Tibial artery (tissue), 4 donors: ENCODE data around the gene THSD4.
A peak's percentile ranks its signal among the peaks of the same experiment; 100 is the strongest.

ENCODE experiments used
- DNase-seq, 2 donors: peaks; one replicate each; pipeline ENCODE4 v3.0.0-alpha.2; 2019
- H3K27ac ChIP-seq, 2 donors: fragments of 200-600 bp; sonication (generic) in 1 of 2; 1 replicate in 1 of 2; 2 replicates in 1 of 2; pipeline ENCODE4 v1.5.1; 2018 to 2019; ENCODE audit warnings: mild to moderate bottlenecking in 1 of 2
- H3K27me3 ChIP-seq, 2 donors: fragments of 200-600 bp; sonication (generic) in 1 of 2; one replicate each; pipeline versions ENCODE4 v1.5.1 to v1.6.0; 2016 to 2019
- H3K36me3 ChIP-seq, 3 donors: fragments of 200-600 bp; sonication (generic) in 2 of 3; one replicate each; pipeline ENCODE4 v1.5.1; 2016 to 2019; ENCODE audit warnings: mild to moderate bottlenecking in 2 of 3
- H3K4me1 ChIP-seq, 4 donors: fragments of 200-600 bp; sonication (generic) in 2 of 4; 1 replicate in 3 of 4; 2 replicates in 1 of 4; pipeline ENCODE4 v1.5.1; 2016 to 2019
- H3K4me3 ChIP-seq, 2 donors: fragments of 200-600 bp; sonication (generic) in 1 of 2; 1 replicate in 1 of 2; 2 replicates in 1 of 2; pipeline ENCODE4 v1.5.1; 2018 to 2019; ENCODE audit warnings: mild to moderate bottlenecking in 2 of 2
- H3K9me3 ChIP-seq, 3 donors: fragments of 200-600 bp; sonication (generic) in 1 of 3; one replicate each; pipeline ENCODE4 v1.5.1; 2016 to 2019
- CTCF ChIP-seq, 2 experiments: fragments of 200-600 bp in 1 of 2; fragments of 450-650 bp in 1 of 2; IDR thresholded peaks; one replicate each; pipeline ENCODE4 v1.5.1; 2017 to 2019; ENCODE audit warnings: antibody characterized with exemption in 2 of 2, mild to moderate bottlenecking in 1 of 2, moderate library complexity in 1 of 2
- intact Hi-C: fragments of 100-400 bp; cut with DNase I; formaldehyde crosslinking; loops from one replicate; pipeline ENCODE4 v1.15.0; 2023; ENCODE audit warnings: low total_unique reads

The THSD4 gene

GRCh38 chr15:71610728-71611552 is 495.7 kb downstream of the THSD4 start:
- no peak overlapping the region for H3K4me3 ChIP-seq
- no peak for DNase-seq
- no peaks in the 10 kb centered on the region for H3K27me3 ChIP-seq
- intact Hi-C loops, result no loop called here
- H3K4me1 ChIP-seq, result peaks cover 0 to 36% (median 23%) of the 10 kb centered on the region in 4 donors
- peak overlapping the region; percentile 28 to 31 for H3K27ac ChIP-seq
- H3K9me3 ChIP-seq, result no peaks in the 10 kb centered on the region
- no peak for TF ChIP-seq CTCF (IDR thresholded peaks at IDR 0.05)
- H3K36me3 ChIP-seq, result no peaks in the 10 kb centered on the region

- intact Hi-C loops, result no loop called here
- H3K4me3 ChIP-seq, result no peak overlapping the region
- no peak for TF ChIP-seq CTCF (IDR thresholded peaks at IDR 0.05)
- H3K36me3 ChIP-seq, result no peaks in the 10 kb centered on the region
- H3K27me3 ChIP-seq, result no peaks in the 10 kb centered on the region
- no peaks in the 10 kb centered on the region for H3K9me3 ChIP-seq
- H3K4me1 ChIP-seq, result peaks cover 0 to 36% (median 23%) of the 10 kb centered on the region in 4 donors
- H3K27ac ChIP-seq, result peak overlapping the region; percentile 9 to 28
- no peak for DNase-seq
These were observed 496.5 kb downstream of the THSD4 start for GRCh38 chr15:71611553-71612396.

GRCh38 chr15:71612397-71612722 is 497.1 kb downstream of the THSD4 start:
- H3K27me3 ChIP-seq, result no peaks in the 10 kb centered on the region
- H3K27ac ChIP-seq, result no peak overlapping the region
- no peaks in the 10 kb centered on the region for H3K36me3 ChIP-seq
- intact Hi-C loops, result no loop called here
- no peak for TF ChIP-seq CTCF (IDR thresholded peaks at IDR 0.05)
- no peak overlapping the region for H3K4me3 ChIP-seq
- H3K4me1 ChIP-seq, result peaks cover 0 to 36% (median 23%) of the 10 kb centered on the region in 4 donors
- DNase-seq, result no peak
- H3K9me3 ChIP-seq, result no peaks in the 10 kb centered on the region

GRCh38 chr15:71612869-71613268 is 497.6 kb downstream of the THSD4 start:
- H3K4me3 ChIP-seq, result no peak overlapping the region
- H3K4me1 ChIP-seq, result peaks cover 0 to 36% (median 23%) of the 10 kb centered on the region in 4 donors
- no peaks in the 10 kb centered on the region for H3K27me3 ChIP-seq
- no peak for DNase-seq
- no peak for TF ChIP-seq CTCF (IDR thresholded peaks at IDR 0.05)
- no peaks in the 10 kb centered on the region for H3K9me3 ChIP-seq
- H3K36me3 ChIP-seq, result no peaks in the 10 kb centered on the region
- intact Hi-C loops, result no loop called here
- H3K27ac ChIP-seq, result no peak overlapping the region

- Histone ChIP-seq H3K4me3 (no peak overlapping the region), H3K27ac (no peak overlapping the region), H3K4me1 (no peaks in the 10 kb centered on the region), H3K9me3 (no peaks in the 10 kb centered on the region), H3K36me3 (no peaks in the 10 kb centered on the region), H3K27me3 (no peaks in the 10 kb centered on the region)
- no peak for DNase-seq
- no peak for TF ChIP-seq CTCF (IDR thresholded peaks at IDR 0.05)
- intact Hi-C loops, result no loop called here
These were observed 507.8 kb downstream of the THSD4 start for GRCh38 chr15:71623111-71623510.
